ENCODE results near the gene MSRB3. TPM values are rescaled to one million over a fixed set of nuclear protein-coding genes. Genes with fewer than 3 reads are reported as not detected.

The MSRB3 gene
- total and polyA plus RNA-seq, 2 of the 8 experiments (the other 6 are each of a cell fraction or from before 2014, with no cell fraction given): 0.32 to 1.2 TPM

GRCh38 chr12:65420941-65421340 lies 142.5 kb downstream of the MSRB3 start:
- Histone ChIP-seq H3K4ac (replicated peaks; ENCODE audit: insufficient read length, low read depth, low read length) (no peak overlapping the region), H3K36me3 (ENCODE audit: control insufficient read depth in 2 of 4, insufficient read depth in 4 of 4, low read length in 3 of 4) (no peaks in the 10 kb centered on the region), H4K91ac (replicated peaks; ENCODE audit: insufficient read length, low read length) (no peak overlapping the region), H3K18ac (ENCODE audit: extremely low read depth, low read length) (no peak overlapping the region), H3K79me2 (ENCODE audit: control insufficient read depth in 1 of 2, insufficient read depth in 2 of 2, low read length in 2 of 2) (no peaks in the 10 kb centered on the region), H3K27me3 (replicated peaks in 1 of 4; ENCODE audit: control insufficient read depth in 3 of 4, extremely low read depth in 1 of 4, insufficient read depth in 3 of 4, low read length in 3 of 4) (no peaks in the 10 kb centered on the region), H2BK120ac (replicated peaks; ENCODE audit: low read depth, low read length) (no peak overlapping the region), H2AK5ac (ENCODE audit: low read depth, low read length) (no peak overlapping the region), H2BK20ac (ENCODE audit: low read length) (no peak overlapping the region), H3K23me2 (ENCODE audit: low read depth, low read length) (no peaks in the 10 kb centered on the region), H4K5ac (ENCODE audit: insufficient read length, low read depth, low read length) (no peak overlapping the region), H3K56ac (replicated peaks; ENCODE audit: insufficient read length, low read depth, low read length) (no peak overlapping the region), H2AFZ (ENCODE audit: low read length) (no peak overlapping the region), H3K9me3 (ENCODE audit: insufficient read depth in 2 of 2, low read depth in 1 of 2, low read length in 1 of 2) (peaks cover 3 to 6% of the 10 kb centered on the region in 2 experiments; a peak in 3 of 4 replicates), H3K14ac (ENCODE audit: insufficient read length) (no peak overlapping the region), H2BK15ac (ENCODE audit: low read length) (no peak overlapping the region), H3K27ac (ENCODE audit: low read depth, low read length) (no peak overlapping the region), H4K20me1 (replicated peaks in 1 of 2; ENCODE audit: control insufficient read depth in 1 of 2, insufficient read depth in 2 of 2, low read length in 2 of 2) (no peaks in the 10 kb centered on the region), H2BK5ac (ENCODE audit: low read depth, low read length) (no peak overlapping the region), H3K4me3 (ENCODE audit: extremely low read depth in 1 of 4, insufficient read depth in 2 of 4, low read depth in 3 of 4, low read length in 4 of 4) (no peak overlapping the region), H3K4me1 (replicated peaks in 1 of 4; ENCODE audit: control insufficient read depth in 3 of 4, insufficient read depth in 4 of 4, low read length in 3 of 4) (no peaks in the 10 kb centered on the region), H3K79me1 (ENCODE audit: low read depth, low read length) (no peaks in the 10 kb centered on the region), H3K4me2 (ENCODE audit: insufficient read depth in 1 of 2, low read depth in 2 of 2, low read length in 2 of 2) (no peak overlapping the region), H2BK12ac (ENCODE audit: low read depth, low read length) (no peak overlapping the region), H3K23ac (ENCODE audit: insufficient read length) (no peak overlapping the region), H4K8ac (ENCODE audit: extremely low read depth, insufficient read depth, low read length) (no peak overlapping the region), H3K9ac (replicated peaks in 1 of 4; ENCODE audit: extremely low read depth in 1 of 4, low read depth in 3 of 4, low read length in 3 of 4) (no peak overlapping the region)
- CTCF ChIA-PET (ENCODE audit: partially characterized antibody): no interaction called here
- FAIRE-seq (no peak), DNase-seq (ENCODE audit: low read depth in 1 of 2, low spot score in 2 of 2) (no peak)
- TF ChIP-seq, protein P1, sequence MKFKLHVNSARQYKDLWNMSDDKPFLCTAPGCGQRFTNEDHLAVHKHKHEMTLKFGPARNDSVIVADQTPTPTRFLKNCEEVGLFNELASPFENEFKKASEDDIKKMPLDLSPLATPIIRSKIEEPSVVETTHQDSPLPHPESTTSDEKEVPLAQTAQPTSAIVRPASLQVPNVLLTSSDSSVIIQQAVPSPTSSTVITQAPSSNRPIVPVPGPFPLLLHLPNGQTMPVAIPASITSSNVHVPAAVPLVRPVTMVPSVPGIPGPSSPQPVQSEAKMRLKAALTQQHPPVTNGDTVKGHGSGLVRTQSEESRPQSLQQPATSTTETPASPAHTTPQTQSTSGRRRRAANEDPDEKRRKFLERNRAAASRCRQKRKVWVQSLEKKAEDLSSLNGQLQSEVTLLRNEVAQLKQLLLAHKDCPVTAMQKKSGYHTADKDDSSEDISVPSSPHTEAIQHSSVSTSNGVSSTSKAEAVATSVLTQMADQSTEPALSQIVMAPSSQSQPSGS (IDR thresholded peaks at IDR 0.05; ENCODE audit: low read length): no peak
- TF ChIP-seq ASH2L (IDR thresholded peaks at IDR 0.05; ENCODE audit: low read length) (no peak), NRF1 (IDR thresholded peaks at IDR 0.05; ENCODE audit: low read depth, low read length) (no peak), NANOG (IDR thresholded peaks at IDR 0.05; ENCODE audit: insufficient read depth, low read depth, low read length, poor library complexity, severe bottlenecking) (no peak), EZH2 (IDR thresholded peaks at IDR 0.05; ENCODE audit: low read depth, low read length, severe bottlenecking) (no peak), TAF1 (IDR thresholded peaks at IDR 0.05; ENCODE audit: low read depth, low read length) (no peak), CBX8 (IDR thresholded peaks at IDR 0.05; ENCODE audit: borderline replicate concordance, low read depth, low read length) (no peak)
- POLR2A ChIA-PET (ENCODE audit: partially characterized antibody): no interaction called here
